SH-SY5Y (cell line): ENCODE measurements around the gene NPHS1.

ENCODE experiments used
- GATA2 ChIP-seq: IDR thresholded peaks from 2 replicates; pipeline ENCODE4 v1.6.1; 2011; ENCODE audit warnings: mild to moderate bottlenecking, low read depth, low read length
- GATA3 ChIP-seq: IDR thresholded peaks from 2 replicates; pipeline ENCODE4 v1.6.1; 2011; ENCODE audit warnings: low read depth, mild to moderate bottlenecking, low read length, moderate library complexity

NPHS1 gene

GRCh38 chr19:35812220-35813042 lies 39.9 kb downstream of the NPHS1 start, which contains the start of gene PRODH2:
TSS of gene PRODH2 (minus strand) at chr19:35812845. CDS start at chr19:35812805, 40 bp downstream.
- no peak for TF ChIP-seq GATA2
- TF ChIP-seq GATA3, result no peak

- TF ChIP-seq GATA2 (no peak), GATA3 (no peak)
Measured at GRCh38 chr19:35811317-35812219, 40.7 kb downstream of the NPHS1 start.

DNA sequence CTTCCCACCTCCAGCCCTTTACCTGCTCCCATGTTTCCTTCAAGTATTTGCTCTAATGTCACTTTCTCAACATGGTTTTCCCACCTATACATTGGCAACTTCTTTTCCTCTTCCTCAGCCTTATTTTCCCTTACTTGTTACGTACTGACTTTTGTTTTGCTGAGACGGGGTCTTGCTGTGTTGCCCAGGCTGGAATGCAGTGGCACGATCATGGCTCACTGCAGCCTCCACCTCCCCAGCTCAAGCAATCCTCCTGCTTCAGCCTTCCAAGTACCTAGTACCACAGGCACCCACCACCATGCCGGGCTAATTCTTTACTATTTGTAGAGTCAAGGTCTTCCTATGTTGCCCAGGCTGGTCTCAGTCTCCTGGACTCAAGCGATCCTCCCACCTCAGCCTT lies 44.7 kb downstream of the NPHS1 start:
- no peak for TF ChIP-seq GATA2
- no peak for TF ChIP-seq GATA3

- no peak for TF ChIP-seq GATA2
- no peak for TF ChIP-seq GATA3
Measured at GRCh38 chr19:35806597-35806996, 45.7 kb downstream of the NPHS1 start.

DNA sequence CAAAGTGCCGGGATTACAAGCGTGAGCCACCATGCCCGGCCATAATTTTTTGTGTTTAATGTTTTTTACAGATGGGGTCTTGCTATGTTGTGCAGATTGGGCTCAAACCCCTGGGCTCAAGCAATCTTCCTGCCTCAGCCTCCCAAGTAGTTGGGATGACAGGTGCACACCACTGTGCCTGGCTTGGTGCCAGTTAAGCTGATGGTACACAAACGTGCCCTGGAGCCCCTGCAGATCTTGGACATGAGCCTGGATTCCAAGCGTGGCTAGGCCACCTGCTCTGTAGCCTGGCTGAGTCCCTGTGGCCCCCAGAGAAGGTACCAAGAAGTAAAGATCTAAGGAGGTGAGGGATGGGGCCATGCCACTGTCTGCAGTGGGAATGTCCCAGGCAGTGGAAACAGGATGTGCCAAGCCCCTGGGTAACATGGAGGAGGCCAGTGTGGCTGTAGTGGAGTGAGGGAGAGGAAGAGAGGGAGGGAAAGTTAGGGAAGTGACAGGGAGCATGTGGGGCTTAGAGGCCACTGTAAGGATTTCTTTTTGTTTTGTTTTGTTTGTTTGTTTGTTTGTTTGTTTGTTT lies 46.7 kb downstream of the NPHS1 start:
- TF ChIP-seq GATA2 (no peak), GATA3 (no peak)

- no peak for TF ChIP-seq GATA3
- TF ChIP-seq GATA2, result no peak
Measured at GRCh38 chr19:35801828-35802227, 50.5 kb downstream of the NPHS1 start.

DNA sequence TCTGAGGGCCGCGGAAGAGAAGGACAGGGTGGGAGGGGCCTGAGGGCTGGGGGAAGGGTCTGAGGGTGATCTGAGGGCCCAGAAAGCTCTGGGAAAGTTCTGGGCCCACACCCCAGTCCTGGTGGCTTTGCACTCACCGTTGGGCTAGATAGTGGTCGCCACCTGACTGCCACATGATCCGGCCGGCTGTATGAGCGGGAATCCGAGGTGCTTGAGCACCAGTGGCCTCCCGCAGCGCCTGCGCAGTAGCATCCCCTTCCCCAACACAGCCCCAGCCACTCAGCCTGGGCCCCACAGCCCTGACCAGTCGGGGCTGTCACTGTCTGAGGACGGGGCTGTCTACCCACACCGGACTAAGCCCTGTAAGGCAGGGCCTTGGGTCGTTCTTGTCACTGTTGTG lies 54.6 kb downstream of the NPHS1 start:
- no peak for TF ChIP-seq GATA2
- TF ChIP-seq GATA3, result no peak

- TF ChIP-seq GATA2 (no peak), GATA3 (no peak)
Measured at GRCh38 chr19:35796645-35797542, 55.4 kb downstream of the NPHS1 start.

DNA sequence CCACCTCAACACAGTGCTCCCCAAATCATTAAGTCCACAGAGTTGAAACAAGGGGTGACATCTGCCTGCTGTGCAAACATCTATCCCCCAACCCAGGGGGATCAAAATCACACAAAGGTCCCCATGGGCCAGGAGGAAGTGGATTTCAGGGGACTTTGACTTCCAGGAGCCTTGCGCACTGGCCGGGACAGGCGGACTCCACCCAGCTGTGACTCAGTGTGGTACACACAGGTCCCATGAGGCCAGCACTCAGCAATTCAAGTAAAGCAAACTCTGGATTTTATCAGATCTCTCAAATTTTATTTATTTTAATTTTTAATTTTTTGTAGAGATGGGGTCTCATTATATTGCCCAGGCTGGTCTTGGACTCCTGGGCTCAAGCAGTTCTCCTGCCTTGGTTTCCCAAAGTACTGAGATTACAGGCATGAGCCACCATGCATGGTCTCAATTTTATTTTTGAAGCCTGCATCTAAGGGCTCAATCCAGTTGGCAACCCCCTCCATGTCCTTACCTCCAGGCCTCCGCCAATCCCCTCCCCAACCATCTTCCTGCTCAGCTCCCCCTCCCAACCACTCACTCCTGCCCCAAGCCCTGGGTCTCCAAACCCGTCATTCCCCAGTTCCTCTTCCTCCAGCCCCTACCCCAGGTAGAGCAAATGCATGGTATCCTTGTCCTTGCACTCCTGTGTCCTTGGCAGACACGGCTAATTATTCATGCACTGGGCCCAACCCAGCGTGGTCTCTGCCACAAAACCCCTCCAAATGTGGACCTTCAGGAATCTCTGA lies 58.7 kb downstream of the NPHS1 start:
- no peak for TF ChIP-seq GATA2
- TF ChIP-seq GATA3, result no peak

DNA sequence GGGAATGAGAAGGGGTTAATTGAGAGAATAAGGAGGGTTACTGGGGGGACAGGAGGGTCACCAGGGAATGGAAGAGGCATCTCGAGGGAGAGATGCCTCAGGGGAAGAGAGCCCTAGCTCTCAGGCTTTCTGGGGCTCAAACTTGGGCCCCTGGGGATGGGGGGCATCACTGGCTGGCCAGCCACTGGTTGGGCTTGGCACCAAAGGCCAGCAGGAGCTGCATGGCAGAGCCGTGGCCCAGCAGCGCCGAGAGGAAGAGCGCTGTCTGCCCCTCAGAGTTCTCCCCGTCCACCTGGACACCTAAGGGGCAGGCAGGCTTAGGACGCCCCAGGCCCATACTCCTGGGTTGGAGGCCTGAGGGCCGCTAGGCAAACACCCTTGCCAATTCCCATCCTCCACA lies 59.4 kb downstream of the NPHS1 start:
- TF ChIP-seq GATA3 (no peak), GATA2 (no peak)

DNA sequence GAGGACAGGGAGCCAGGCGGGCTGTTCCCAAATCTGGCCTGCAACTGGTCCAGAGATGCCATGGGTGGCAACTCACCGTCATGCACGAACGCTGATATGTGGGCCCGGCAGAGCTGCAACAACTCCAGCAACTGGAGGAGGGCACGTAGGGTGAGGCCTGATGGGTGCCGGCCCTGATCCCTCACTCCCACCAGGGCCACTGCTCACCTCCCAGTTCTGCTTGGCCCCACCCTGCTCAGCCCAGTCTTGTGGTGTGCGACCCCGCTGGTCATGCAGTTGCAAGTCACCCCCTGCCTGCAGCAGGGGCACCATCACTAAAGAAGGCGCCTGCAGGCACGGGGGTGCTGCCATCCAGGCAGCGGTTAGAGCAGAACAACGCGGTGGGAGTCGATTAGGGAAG lies 60.0 kb downstream of the NPHS1 start:
- TF ChIP-seq GATA2 (no peak), GATA3 (no peak)

DNA sequence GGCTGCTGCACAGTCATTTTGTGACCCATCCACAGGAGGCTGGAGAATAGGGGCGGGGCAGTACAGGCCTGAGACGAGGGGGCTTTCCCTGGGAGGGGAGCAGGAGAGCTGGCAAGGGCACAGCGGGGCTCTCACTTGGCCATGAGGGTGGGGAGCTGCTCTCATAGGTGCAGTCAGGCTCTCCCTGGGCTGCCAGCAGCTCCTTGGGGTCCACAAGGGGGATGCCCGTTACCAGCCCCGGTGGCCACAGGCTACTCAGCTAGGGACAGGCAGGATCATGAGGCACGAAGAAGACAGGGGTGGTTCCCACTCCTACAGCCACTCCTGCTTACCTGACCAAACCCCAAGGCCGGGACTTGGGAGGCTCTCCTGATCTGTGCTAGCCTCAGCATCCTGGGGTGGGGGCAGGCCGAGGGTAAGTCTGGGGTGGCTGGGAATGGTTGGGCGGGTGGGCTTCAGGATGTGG lies 60.5 kb downstream of the NPHS1 start:
- TF ChIP-seq GATA2 (no peak), GATA3 (no peak)

DNA sequence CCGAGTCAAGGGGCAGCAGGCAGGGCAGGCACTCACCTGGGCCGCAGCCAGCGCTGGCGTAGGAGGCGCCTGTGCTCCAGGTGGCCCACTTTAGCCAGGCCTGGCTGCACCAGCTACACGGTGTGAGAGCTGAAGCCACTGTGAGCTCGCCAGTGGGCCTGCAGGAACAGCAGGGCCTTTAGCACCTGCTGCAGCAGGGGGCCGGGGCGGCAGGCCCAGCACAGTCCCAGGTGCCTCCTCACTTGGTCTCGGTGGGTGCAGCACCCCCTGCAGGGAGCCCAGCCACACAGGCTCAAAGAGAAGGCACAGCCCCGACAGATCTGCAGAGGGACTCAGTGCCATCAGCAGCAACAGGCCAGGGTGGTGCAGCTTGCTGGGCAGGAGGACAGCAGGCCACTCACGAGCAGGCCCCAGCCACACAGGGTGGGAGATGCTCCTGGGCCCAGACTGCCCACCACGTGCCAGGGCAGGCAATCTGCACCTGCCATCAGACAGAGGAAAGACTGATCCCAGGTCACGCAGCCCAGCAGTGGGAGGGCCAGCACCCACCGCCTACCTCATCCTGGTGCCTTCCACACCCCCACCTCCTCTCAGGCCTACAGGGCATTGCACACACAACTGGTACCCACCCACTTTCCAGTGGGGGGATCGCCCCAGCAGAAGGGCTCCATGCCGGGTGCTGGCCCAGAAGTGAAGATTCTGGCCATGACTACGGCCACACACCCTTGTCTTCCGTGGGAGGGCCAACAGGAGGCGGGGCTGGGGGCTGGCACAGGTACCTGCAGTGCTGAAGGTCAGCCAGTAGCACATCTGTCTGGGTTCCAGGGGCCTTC lies 61.1 kb downstream of the NPHS1 start:
- TF ChIP-seq GATA2 (no peak), GATA3 (no peak)
